HG03064 (cell line): Measurements from ENCODE around the gene APOBEC3A.
"Not testable (repeated sequence)": the region's sequence is repeated elsewhere in the genome, so short reads cannot be mapped to it uniquely, and the experiment has no call there.

Experiments used
- ATAC-seq: cut with Tn5 transposase; IDR thresholded peaks from one replicate; pipeline ENCODE4 v1.9.1; 2021; ENCODE audit warnings: low read depth; ENCODE audit not compliant: unreplicated experiment

Gene APOBEC3A

GRCh38 chr22:38942702-38943101 lies 14.7 kb upstream of the APOBEC3A start:
- ATAC-seq: no peak

- no peak for ATAC-seq
Observed at GRCh38 chr22:38943201-38943600, 14.2 kb upstream of the APOBEC3A start.

- no peak for ATAC-seq
Observed at GRCh38 chr22:38943882-38944281, 13.5 kb upstream of the APOBEC3A start.

DNA sequence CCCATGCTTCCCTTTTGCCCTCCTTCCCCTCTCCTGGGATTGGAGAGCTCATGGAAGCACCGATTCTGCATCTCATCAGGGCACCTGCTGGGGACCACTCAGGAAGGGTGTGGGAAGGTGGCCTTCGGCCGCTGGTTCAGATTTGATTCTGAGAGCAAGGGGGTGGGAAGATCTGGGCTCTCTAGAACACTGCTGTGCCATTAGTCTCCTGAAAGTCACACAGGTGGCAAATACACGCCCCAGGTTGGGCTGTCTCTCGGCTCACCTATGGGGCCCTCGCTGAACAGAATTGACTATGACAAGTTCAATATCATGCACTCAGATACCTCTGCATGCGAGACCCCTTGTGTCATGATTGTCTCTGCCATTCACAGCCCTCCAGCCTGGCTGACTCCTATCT lies 12.8 kb upstream of the APOBEC3A start:
- no peak for ATAC-seq

DNA sequence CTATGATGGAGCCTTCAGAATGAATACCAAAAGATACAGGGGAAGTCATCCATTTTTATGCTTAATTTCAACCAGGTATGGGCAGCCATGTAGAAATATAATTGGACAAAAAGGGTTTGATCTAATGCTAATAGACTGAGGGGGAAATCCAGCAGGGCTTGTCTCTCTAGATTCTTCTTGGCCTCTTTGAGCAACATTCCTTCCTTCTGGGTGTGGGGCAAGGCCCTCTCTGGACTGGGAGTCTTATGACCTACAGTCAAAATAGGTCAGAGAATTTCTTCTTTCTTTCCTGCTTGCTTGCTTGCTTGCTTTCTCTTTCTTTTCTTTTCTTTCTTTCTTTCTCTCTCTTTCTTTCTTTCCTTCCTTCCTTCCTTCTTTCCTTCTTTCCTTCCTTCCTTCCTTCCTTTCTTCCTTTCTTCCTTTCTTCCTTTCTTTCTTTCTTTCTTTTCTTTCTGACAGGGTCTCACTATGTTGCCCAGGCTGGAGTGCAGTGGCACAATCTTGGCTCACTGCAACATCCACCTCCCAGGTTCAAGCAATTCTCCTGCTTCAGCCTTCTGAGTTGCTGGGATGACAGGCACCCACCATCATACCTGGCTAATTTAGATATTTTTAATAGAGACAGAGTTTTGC lies 11.6 kb upstream of the APOBEC3A start:
- not testable (repeated sequence) for ATAC-seq

DNA sequence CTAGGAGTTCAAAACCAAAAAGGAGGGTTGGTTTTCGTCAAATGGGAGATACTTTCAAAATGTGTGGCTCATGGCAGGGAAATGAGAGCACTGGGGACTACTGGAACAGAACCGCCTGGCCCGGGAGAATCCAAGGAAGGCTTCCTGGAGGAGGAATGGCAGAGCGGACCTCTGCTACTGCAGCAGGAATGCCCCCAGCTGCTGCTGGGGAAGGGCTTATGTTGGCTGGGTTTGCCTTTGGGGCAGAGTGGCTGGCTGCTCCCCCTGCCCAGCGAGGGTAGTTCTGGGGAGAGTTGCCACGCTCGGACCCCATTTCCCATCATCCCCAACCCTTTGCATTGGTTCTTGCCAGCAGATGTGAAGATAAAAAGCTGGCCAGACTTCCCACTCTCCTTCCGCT lies 10.6 kb upstream of the APOBEC3A start:
- ATAC-seq: no peak

GRCh38 chr22:38947321-38948140 lies 9.9 kb upstream of the APOBEC3A start:
- no peak for ATAC-seq

- ATAC-seq: no peak
Observed at GRCh38 chr22:38948181-38948940, 9.0 kb upstream of the APOBEC3A start.

DNA sequence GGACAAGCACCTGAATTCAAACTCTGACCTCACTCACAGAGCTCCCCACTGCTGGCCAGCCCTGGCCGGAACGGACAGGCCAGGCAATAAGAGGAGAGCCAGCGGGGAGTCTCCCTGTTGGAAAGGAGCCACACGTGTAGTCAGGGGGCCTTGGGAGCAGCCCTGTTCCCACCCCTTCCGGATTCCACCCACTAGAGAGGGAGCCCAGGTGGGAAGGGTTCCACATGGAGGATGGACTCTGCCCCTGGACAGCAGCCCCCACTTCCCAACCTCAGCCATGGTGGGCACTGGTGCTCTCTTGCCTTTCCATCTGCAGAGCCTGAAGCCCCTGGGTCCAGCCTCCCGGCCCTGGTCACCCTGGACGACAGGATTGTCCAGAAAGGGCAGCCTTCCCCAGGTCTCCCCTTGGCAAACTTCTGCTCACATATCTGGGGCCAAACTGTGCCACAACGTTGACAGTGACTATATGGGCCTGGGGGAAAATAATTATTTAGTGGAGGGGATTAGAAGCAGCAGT lies 7.5 kb upstream of the APOBEC3A start:
- ATAC-seq: no peak

DNA sequence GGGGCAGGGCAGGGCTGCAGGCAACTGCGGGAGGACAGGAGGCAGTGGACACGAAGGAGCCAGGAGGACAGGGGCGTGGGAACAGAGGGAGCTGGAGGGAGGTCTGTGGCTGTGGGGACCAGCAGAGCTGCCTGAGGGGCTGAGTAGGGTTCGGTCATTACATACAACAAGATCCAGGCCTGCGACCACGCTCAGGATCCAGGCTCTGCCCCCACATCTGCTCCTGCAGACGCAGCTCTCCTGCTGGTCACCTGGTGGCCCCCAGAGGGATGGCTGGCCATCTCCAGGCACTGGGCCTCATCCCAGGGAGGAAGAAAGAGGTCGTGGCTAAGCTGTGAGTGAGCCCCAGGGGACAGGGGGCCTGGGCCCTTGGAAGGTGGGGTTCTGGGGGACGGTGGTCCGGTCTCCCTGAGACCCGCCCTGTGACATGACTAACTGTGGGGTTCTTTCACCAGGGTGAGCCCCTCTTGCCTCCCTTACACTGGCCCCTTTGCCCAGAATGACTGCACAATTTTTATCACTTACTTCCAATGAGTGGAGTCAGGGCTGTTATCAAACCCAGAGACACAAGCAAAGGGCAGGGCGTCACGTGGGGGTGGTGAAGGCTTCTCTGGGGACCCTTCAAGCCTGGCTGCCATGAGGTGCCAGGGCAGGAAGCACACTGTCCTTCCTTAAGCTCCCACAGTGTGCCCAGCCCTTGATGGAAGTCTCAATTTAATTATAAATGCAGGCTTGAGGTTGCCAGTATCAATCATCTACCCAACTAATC lies 6.7 kb upstream of the APOBEC3A start:
- ATAC-seq: no peak

- ATAC-seq: no peak
Observed at GRCh38 chr22:38951734-38952133, 5.7 kb upstream of the APOBEC3A start.

DNA sequence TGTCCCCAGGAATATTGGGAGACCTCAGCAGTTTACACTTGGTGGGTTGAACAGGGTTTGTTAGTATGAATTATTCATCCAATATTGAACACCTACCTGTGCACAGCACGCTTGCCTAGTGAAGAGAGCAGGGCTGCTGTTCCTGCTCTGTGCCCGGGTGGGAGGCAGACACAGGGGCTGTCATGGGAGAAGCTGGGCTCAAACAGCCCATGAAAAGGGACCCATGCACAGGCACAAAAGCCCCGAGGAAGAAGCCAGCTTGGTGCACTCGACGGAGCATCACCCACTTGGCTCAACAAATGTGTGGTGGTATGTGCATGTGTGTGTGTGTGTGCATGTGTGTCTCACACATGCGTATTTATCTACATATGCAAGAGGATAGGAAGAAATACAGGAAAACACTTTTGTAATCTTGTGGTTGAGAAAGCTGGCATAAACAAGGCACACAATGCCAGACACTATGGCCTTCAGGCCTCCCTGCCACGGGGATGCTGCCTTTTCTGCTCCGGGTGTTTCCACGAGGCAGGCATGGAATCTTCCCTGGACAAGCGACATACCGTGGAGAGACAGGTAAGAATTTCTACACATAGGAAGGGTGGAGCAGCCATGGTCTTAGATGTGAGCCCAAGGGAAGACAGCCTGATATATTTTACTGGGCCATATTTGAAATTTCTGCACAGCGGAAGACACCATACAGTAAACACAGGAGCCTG lies 5.0 kb upstream of the APOBEC3A start:
- ATAC-seq: no peak

DNA sequence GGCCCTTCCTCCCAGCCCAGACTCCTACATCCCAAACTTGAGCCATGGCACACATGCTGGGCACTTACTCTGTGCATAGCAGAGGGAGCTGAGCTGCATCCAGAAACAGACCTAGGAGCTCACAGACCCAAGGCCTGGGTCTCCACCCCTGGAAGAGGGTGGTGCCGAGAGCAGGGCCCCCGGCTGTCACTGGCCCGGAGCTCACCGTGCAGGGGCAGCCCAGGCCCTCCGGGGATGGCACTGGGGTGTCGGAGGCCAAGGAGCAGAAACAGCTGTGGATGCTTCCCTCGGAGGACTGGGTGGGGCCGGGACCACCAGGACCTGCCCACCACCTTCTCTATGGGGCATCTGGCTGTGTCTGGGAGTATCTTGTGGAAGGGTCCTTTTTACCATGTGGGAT lies 4.3 kb upstream of the APOBEC3A start:
- ATAC-seq: no peak

- ATAC-seq: no peak
Observed at GRCh38 chr22:38953577-38954413, 3.6 kb upstream of the APOBEC3A start.

DNA sequence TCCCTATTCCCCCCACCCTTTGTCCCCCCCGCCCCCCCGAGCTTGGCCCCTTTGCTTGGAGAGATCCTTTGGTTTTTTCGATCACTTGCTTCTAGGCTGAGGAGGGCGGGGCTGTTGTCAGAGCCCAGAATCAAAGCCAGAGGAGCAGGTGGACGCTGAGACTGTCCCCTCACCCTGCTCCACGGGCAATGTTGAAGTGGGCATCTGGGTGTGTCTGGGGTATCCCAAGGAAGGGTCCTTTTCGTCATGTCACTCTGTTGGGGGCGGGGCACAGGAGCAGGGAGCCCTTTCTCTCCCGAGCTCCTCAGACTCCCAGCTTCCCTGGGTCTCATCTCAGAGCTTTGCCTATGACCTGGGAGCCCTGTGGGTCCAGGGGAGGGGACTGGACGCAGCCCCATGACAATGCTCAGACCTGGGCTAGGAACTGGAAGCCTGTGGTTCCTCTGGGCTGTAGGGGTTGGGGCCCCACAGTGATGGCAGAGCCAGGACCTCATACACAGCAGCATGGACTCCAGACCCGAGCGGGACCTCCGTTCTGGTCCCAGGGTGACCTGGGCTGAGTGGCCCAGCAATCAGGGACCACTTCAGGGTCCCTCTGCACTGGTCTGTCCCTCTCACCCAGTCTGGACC lies 2.9 kb upstream of the APOBEC3A start:
- no peak for ATAC-seq

- no peak for ATAC-seq
Observed at GRCh38 chr22:38955250-38955905, 2.0 kb upstream of the APOBEC3A start.

- no peak for ATAC-seq
Observed at GRCh38 chr22:38955926-38956325, 1.5 kb upstream of the APOBEC3A start.

DNA sequence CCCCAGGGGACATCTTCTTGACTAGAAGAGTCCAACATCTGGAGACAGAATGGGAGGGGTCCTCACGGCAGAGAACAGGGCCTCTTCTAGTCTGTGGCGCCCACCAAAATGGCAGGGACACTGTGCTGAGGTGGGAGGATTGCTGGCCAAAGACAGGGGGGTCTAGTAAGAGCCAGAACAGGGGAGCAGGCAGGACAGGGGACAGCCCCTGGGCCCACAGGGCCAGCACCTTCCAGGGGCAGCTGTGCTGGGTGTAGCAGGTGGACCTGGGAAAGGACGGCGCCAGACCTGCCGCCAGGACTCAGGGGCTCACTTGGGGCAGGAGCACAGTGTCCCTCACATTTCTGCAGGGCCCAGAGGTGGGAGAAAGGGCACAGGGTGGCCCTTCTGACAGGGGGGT lies 858 bp upstream of the APOBEC3A start:
- ATAC-seq: no peak
